Fibroblast of lung (primary cell): ENCODE results near the gene EGLN2. TPM values are rescaled to one million over a fixed set of nuclear protein-coding genes. Genes with fewer than 3 reads are reported as not detected.
"Not testable (repeated sequence)": the region's sequence is repeated elsewhere in the genome, so short reads cannot be mapped to it uniquely, and the experiment has no call there.

Experiments
- DNase-seq, 2 donors: peaks; one replicate each; pipeline versions ENCODE4 v3.0.0 to v3.0.0-alpha.2; 2010; ENCODE audit warnings: low read depth in 2 of 2
- H2AFZ ChIP-seq: 2 replicates; pipeline ENCODE4 v1.5.1; 2012; ENCODE audit warnings: low read length, control low read depth, inconsistent platforms
- H3K27ac ChIP-seq: 2 replicates; pipeline ENCODE4 v1.5.1; 2011; ENCODE audit warnings: low read length, control low read depth; ENCODE audit not compliant: insufficient read depth
- H3K27me3 ChIP-seq: 2 replicates; pipeline ENCODE4 v1.5.1; 2011; ENCODE audit warnings: mild to moderate bottlenecking, low read length; ENCODE audit not compliant: control insufficient read depth, insufficient read depth
- H3K36me3 ChIP-seq: 2 replicates; pipeline ENCODE4 v1.5.1; 2011; ENCODE audit warnings: low read length; ENCODE audit not compliant: control insufficient read depth, insufficient read depth
- H3K4me1 ChIP-seq: 2 replicates; pipeline ENCODE4 v1.5.1; 2011; ENCODE audit warnings: low read length; ENCODE audit not compliant: control insufficient read depth, insufficient read depth; ENCODE audit errors: extremely low read depth
- H3K4me2 ChIP-seq: 2 replicates; pipeline ENCODE4 v1.5.1; 2011; ENCODE audit warnings: low read length, control low read depth; ENCODE audit not compliant: insufficient read depth; ENCODE audit errors: extremely low read depth
- H3K4me3 ChIP-seq, 4 experiments: fragments of 200-600 bp in 1 of 4; sonication (generic) in 1 of 4; replicated peaks in 1 of 4; 2 replicates each; pipeline ENCODE4 v1.5.1; 2011 to 2016; ENCODE audit warnings: low read length in 4 of 4, low read depth in 3 of 4, mild to moderate bottlenecking in 3 of 4, control low read depth in 2 of 4, inconsistent platforms in 1 of 4, mixed read lengths in 1 of 4; ENCODE audit not compliant: insufficient read depth in 1 of 4; ENCODE audit errors: control extremely low read depth in 1 of 4
- H3K79me2 ChIP-seq: 2 replicates; pipeline ENCODE4 v1.5.1; 2012; ENCODE audit warnings: mild to moderate bottlenecking, low read length, inconsistent platforms; ENCODE audit not compliant: control insufficient read depth, insufficient read depth
- H3K9ac ChIP-seq: 2 replicates; pipeline ENCODE4 v1.5.1; 2011; ENCODE audit warnings: mild to moderate bottlenecking, low read length, control low read depth; ENCODE audit not compliant: insufficient read depth
- H3K9me3 ChIP-seq: 2 replicates; pipeline ENCODE4 v1.5.1; 2012; ENCODE audit warnings: low read depth, low read length; ENCODE audit not compliant: control insufficient read depth, insufficient read depth
- H4K20me1 ChIP-seq: 2 replicates; pipeline ENCODE4 v1.5.1; 2011; ENCODE audit warnings: low read length; ENCODE audit not compliant: control insufficient read depth, insufficient read depth; ENCODE audit errors: extremely low read depth
- EZH2 ChIP-seq: IDR thresholded peaks from 2 replicates; pipeline ENCODE4 v1.5.1; 2012; ENCODE audit warnings: low read length, control low read depth, mild to moderate bottlenecking; ENCODE audit errors: missing control alignments
- polyA plus RNA-seq, 2 donors: library from polyadenylated mRNA; depleted of rRNA in 1 of 2; stranded (reverse) in 1 of 2; unstranded in 1 of 2; fragments of >200 nt; gene quantifications; 2 replicates each; pipeline ENCODE4 v1.2.1, GENCODE V29; 2011 to 2012; ENCODE audit warnings: missing spikeins in 1 of 2
- total RNA-seq: library from RNA; depleted of rRNA; stranded (reverse); fragments of >200 nt; gene quantifications from 2 replicates; pipeline ENCODE4 v1.2.1, GENCODE V29; 2014
- TF ChIP-seq, protein P1 (sequence below), 2 donors: IDR thresholded peaks in 1 of 2; conservative IDR thresholded peaks in 1 of 2; 1 replicate in 1 of 2; 2 replicates in 1 of 2; pipeline ENCODE4 v1.5.1; 2011 to 2012; ENCODE audit warnings: low read length in 2 of 2, control low read depth in 1 of 2, inconsistent platforms in 1 of 2, low read depth in 1 of 2, mild to moderate bottlenecking in 1 of 2

Gene EGLN2
- total and polyA plus RNA-seq, 2 donors (not counting 1 experiment from before 2014, with no cell fraction given) = 27.3 to 106 TPM

DNA sequence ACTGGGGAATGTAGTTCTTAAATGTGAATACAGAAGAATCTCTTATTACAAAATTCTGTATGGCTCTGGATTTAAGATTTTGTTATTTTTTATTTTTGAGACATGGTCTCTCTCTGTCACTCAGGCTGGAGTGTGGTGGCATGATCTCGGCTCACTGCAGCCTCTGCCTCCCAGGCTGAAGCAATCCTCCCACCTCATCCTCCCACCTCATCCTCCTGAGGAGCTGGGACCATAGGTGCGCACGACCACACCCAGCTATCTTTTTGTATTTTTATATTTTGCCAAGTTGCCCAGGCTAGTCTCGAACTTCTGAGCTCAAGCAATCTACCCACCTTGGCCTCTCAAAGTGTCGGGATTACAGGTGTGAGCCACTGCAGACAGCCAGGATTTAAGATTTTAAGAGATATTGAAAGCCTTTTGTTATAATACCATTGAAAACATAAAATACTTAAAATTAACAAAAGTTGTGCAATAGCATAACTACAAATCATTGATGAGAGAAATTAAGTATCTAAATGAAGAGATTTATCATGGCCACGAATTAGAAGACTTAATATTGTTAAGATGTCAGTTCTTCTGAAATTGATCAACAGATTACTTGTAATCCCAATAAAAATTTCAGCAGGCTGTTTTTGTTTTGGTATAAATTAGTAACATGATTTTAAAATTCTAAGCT, 37.9 kb downstream of the EGLN2 start:
- Histone ChIP-seq H3K36me3 (no peaks in the 10 kb centered on the region), H3K4me1 (peaks cover 2% of the 10 kb centered on the region), H3K27me3 (no peaks in the 10 kb centered on the region), H3K27ac (no peak overlapping the region), H2AFZ (no peak overlapping the region), H3K4me2 (no peak overlapping the region), H3K9me3 (no peaks in the 10 kb centered on the region), H3K4me3 (no peak overlapping the region), H3K9ac (no peak overlapping the region), H4K20me1 (no peaks in the 10 kb centered on the region), H3K79me2 (no peaks in the 10 kb centered on the region)
- no peak for DNase-seq
- no peak for TF ChIP-seq EZH2
- TF ChIP-seq, protein P1, sequence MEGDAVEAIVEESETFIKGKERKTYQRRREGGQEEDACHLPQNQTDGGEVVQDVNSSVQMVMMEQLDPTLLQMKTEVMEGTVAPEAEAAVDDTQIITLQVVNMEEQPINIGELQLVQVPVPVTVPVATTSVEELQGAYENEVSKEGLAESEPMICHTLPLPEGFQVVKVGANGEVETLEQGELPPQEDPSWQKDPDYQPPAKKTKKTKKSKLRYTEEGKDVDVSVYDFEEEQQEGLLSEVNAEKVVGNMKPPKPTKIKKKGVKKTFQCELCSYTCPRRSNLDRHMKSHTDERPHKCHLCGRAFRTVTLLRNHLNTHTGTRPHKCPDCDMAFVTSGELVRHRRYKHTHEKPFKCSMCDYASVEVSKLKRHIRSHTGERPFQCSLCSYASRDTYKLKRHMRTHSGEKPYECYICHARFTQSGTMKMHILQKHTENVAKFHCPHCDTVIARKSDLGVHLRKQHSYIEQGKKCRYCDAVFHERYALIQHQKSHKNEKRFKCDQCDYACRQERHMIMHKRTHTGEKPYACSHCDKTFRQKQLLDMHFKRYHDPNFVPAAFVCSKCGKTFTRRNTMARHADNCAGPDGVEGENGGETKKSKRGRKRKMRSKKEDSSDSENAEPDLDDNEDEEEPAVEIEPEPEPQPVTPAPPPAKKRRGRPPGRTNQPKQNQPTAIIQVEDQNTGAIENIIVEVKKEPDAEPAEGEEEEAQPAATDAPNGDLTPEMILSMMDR (conservative IDR thresholded peaks at IDR 0.05 in 1 of 2, IDR thresholded peaks at IDR 0.05 in 1 of 2; ENCODE audit: low read depth in 1 of 2, low read length in 2 of 2) = no peak

GRCh38 chr19:40838477-40838876, 39.5 kb downstream of the EGLN2 start:
- not testable (repeated sequence) for H3K9me3 ChIP-seq, H2AFZ ChIP-seq, H3K4me1 ChIP-seq, H3K36me3 ChIP-seq, DNase-seq, H3K79me2 ChIP-seq, H4K20me1 ChIP-seq, H3K27me3 ChIP-seq, H3K4me3 ChIP-seq, H3K27ac ChIP-seq, H3K9ac ChIP-seq, H3K4me2 ChIP-seq

DNA sequence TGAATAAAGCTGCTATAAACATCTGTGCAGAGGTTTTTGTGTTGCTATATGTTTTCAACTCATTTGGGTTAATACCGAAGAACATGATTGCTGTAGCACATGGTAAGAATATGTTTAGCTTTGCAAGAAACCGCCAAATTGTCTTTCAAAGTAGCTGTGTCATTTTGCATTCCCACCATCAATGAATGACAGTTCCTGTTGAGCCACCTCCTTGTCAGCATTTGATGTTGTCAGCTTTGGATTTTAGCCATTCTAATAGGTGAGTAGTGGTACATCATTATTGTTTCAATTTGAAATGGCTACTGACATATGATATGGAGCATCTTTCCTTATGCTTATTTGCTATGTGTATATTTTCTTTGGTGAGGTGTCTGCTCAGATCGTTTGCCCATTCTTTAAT, 43.0 kb downstream of the EGLN2 start:
- not testable (repeated sequence) for H3K79me2 ChIP-seq, H3K4me2 ChIP-seq, H3K27me3 ChIP-seq, H3K9me3 ChIP-seq, H3K4me3 ChIP-seq, H3K36me3 ChIP-seq, H3K27ac ChIP-seq, H3K9ac ChIP-seq, H2AFZ ChIP-seq, DNase-seq, H4K20me1 ChIP-seq, H3K4me1 ChIP-seq

DNA sequence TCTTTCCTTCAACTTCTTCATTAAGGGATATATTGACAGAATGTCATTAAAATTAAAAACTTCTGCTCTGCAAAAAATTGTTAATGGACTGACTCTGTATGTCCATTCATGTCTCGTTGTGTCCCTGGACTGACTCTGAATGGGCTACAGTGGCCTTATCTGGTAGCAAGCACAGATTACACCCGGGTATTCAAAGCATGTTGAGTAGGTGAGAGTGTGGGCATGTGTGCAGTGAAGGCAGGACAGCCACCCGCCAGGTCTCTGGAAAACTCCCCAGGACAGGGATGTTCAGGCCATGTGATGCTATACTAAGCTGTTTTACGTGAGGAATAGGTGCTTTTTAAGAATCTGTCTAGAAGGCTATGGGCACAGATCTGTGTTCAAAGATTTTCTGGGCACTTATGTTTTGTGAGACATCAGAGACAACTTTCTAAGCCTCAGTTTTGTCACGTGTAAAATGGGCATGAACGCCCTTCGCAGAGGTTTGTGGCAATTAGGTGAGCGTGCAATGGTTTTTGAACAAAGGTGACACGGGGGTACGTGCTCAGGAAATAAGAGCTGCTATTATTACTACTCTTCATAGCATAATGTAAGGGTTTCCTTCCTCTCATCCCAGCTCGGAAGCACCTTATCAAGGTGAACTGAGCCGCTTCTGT, 44.1 kb downstream of the EGLN2 start:
- H3K9ac ChIP-seq, H3K27me3 ChIP-seq, H4K20me1 ChIP-seq, H3K36me3 ChIP-seq, H2AFZ ChIP-seq, H3K4me3 ChIP-seq, DNase-seq, H3K4me2 ChIP-seq, H3K9me3 ChIP-seq, H3K27ac ChIP-seq, H3K79me2 ChIP-seq, H3K4me1 ChIP-seq: not testable (repeated sequence)

GRCh38 chr19:40843653-40844052, 44.7 kb downstream of the EGLN2 start:
- H3K4me1 ChIP-seq, H3K36me3 ChIP-seq, H3K27ac ChIP-seq, H3K9ac ChIP-seq, DNase-seq, H3K4me2 ChIP-seq, H3K27me3 ChIP-seq, H3K4me3 ChIP-seq, H3K9me3 ChIP-seq, H3K79me2 ChIP-seq, H4K20me1 ChIP-seq, H2AFZ ChIP-seq: not testable (repeated sequence)

GRCh38 chr19:40846722-40847121, 47.7 kb downstream of the EGLN2 start:
- H3K36me3 ChIP-seq, H3K4me2 ChIP-seq, H4K20me1 ChIP-seq, H3K79me2 ChIP-seq, H2AFZ ChIP-seq, H3K9me3 ChIP-seq, H3K4me3 ChIP-seq, H3K9ac ChIP-seq, H3K4me1 ChIP-seq, H3K27ac ChIP-seq, H3K27me3 ChIP-seq, DNase-seq: not testable (repeated sequence)
